ENCODE measurements around the gene NAP1L4.

NAP1L4 gene

GRCh38 chr11:3010521-3011275, 18.6 kb upstream of the NAP1L4 start:
- DNase-seq (ENCODE audit: low read depth, low spot score), result no peak

GRCh38 chr11:3010004-3010403, 17.9 kb upstream of the NAP1L4 start:
- no peak for DNase-seq (ENCODE audit: low read depth, low spot score)

- no peak for DNase-seq (ENCODE audit: low read depth, low spot score)
These were observed 17.4 kb upstream of the NAP1L4 start for GRCh38 chr11:3009481-3009880.

GRCh38 chr11:3008746-3009336, 16.7 kb upstream of the NAP1L4 start:
- no peak for DNase-seq (ENCODE audit: low read depth, low spot score)

- DNase-seq (ENCODE audit: low read depth, low spot score), result no peak
These were observed 15.4 kb upstream of the NAP1L4 start for GRCh38 chr11:3007404-3008010.

GRCh38 chr11:3006505-3007260, 14.6 kb upstream of the NAP1L4 start:
- no peak for DNase-seq (ENCODE audit: low read depth, low spot score)

GRCh38 chr11:3004481-3004880, 12.4 kb upstream of the NAP1L4 start:
- DNase-seq (ENCODE audit: low read depth, low spot score), result no peak

- no peak for DNase-seq (ENCODE audit: low read depth, low spot score)
These were observed 11.5 kb upstream of the NAP1L4 start for GRCh38 chr11:3003396-3004231.

GRCh38 chr11:3002871-3003270, 10.7 kb upstream of the NAP1L4 start:
- DNase-seq (ENCODE audit: low read depth, low spot score), result no peak

GRCh38 chr11:3002351-3002861, 10.3 kb upstream of the NAP1L4 start:
- DNase-seq (ENCODE audit: low read depth, low spot score), result no peak

- DNase-seq (ENCODE audit: low read depth, low spot score), result peak; percentile 71
These were observed 9.4 kb upstream of the NAP1L4 start for GRCh38 chr11:3001496-3001895.

- peak; percentile 90 for DNase-seq (ENCODE audit: low read depth, low spot score)
These were observed 8.2 kb upstream of the NAP1L4 start for GRCh38 chr11:3000032-3000961.

GRCh38 chr11:2999464-2999998, 7.4 kb upstream of the NAP1L4 start:
- no peak for DNase-seq (ENCODE audit: low read depth, low spot score)

GRCh38 chr11:2998073-2998850, 6.1 kb upstream of the NAP1L4 start:
- no peak for DNase-seq (ENCODE audit: low read depth, low spot score)

GRCh38 chr11:2997406-2997805, 5.3 kb upstream of the NAP1L4 start:
- DNase-seq (ENCODE audit: low read depth, low spot score), result no peak

GRCh38 chr11:2996976-2997375, 4.8 kb upstream of the NAP1L4 start:
- DNase-seq (ENCODE audit: low read depth, low spot score), result no peak

- DNase-seq (ENCODE audit: low read depth, low spot score), result no peak
These were observed 3.9 kb upstream of the NAP1L4 start for GRCh38 chr11:2995893-2996554.

GRCh38 chr11:2995031-2995561, 3.0 kb upstream of the NAP1L4 start:
- no peak for DNase-seq (ENCODE audit: low read depth, low spot score)

Data from astrocyte of the hippocampus (primary cell).